ENCODE measurements around the gene TIMP3.

DNA sequence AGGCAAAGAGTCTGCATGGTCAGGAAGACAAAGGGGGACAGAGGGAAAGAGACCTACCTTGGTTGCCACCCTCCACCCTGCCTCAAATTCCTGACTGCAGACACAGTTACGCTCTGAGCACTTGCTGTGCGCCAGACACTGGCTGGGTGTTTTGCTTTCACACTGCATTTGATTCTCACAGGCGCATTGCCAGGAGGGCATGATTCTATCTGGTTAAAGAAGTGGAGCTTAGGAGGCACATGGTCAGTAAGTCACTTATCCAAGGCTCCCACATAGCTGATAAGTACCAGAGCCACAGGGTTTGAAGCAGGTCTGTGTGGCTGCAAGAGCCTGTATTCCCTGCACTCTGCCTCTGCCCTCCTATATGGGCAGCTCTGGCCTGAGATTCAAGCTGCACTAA, 103.9 kb downstream of the TIMP3 start:
- TF ChIP-seq GLIS2 (tag by site-specific recombination; IDR thresholded peaks at IDR 0.05) (no peak), ZNF610 (tag by site-specific recombination; IDR thresholded peaks at IDR 0.05; ENCODE audit: borderline replicate concordance) (no peak), ZNF792 (tag by site-specific recombination; IDR thresholded peaks at IDR 0.05) (no peak), ZNF530 (tag by site-specific recombination; IDR thresholded peaks at IDR 0.05; ENCODE audit: low read depth) (no peak), ZBTB8A (tag by site-specific recombination; IDR thresholded peaks at IDR 0.05) (no peak), ZNF335 (tag by site-specific recombination; conservative IDR thresholded peaks at IDR 0.05) (no peak), ZNF514 (tag by site-specific recombination; IDR thresholded peaks at IDR 0.05) (no peak), ZNF629 (tag by site-specific recombination; IDR thresholded peaks at IDR 0.05) (no peak)
- TF ChIP-seq, protein P1, sequence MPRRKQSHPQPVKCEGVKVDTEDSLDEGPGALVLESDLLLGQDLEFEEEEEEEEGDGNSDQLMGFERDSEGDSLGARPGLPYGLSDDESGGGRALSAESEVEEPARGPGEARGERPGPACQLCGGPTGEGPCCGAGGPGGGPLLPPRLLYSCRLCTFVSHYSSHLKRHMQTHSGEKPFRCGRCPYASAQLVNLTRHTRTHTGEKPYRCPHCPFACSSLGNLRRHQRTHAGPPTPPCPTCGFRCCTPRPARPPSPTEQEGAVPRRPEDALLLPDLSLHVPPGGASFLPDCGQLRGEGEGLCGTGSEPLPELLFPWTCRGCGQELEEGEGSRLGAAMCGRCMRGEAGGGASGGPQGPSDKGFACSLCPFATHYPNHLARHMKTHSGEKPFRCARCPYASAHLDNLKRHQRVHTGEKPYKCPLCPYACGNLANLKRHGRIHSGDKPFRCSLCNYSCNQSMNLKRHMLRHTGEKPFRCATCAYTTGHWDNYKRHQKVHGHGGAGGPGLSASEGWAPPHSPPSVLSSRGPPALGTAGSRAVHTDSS (tag by site-specific recombination; IDR thresholded peaks at IDR 0.05) = no peak
- TF ChIP-seq, protein P2, sequence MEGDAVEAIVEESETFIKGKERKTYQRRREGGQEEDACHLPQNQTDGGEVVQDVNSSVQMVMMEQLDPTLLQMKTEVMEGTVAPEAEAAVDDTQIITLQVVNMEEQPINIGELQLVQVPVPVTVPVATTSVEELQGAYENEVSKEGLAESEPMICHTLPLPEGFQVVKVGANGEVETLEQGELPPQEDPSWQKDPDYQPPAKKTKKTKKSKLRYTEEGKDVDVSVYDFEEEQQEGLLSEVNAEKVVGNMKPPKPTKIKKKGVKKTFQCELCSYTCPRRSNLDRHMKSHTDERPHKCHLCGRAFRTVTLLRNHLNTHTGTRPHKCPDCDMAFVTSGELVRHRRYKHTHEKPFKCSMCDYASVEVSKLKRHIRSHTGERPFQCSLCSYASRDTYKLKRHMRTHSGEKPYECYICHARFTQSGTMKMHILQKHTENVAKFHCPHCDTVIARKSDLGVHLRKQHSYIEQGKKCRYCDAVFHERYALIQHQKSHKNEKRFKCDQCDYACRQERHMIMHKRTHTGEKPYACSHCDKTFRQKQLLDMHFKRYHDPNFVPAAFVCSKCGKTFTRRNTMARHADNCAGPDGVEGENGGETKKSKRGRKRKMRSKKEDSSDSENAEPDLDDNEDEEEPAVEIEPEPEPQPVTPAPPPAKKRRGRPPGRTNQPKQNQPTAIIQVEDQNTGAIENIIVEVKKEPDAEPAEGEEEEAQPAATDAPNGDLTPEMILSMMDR (tag by site-specific recombination; IDR thresholded peaks at IDR 0.05) = no peak
- TF ChIP-seq, protein P3, sequence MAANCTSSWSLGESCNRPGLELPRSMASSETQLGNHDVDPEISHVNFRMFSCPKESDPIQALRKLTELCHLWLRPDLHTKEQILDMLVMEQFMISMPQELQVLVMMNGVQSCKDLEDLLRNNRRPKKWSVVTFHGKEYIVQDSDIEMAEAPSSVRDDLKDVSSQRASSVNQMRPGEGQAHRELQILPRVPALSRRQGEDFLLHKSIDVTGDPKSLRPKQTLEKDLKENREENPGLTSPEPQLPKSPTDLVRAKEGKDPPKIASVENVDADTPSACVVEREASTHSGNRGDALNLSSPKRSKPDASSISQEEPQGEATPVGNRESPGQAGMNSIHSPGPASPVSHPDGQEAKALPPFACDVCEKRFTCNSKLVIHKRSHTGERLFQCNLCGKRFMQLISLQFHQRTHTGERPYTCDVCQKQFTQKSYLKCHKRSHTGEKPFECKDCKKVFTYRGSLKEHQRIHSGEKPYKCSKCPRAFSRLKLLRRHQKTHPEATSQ (tag by site-specific recombination; IDR thresholded peaks at IDR 0.05) = no peak

Data from HEK293 (cell line).